ENCODE results near the gene MAP3K5.

DNA sequence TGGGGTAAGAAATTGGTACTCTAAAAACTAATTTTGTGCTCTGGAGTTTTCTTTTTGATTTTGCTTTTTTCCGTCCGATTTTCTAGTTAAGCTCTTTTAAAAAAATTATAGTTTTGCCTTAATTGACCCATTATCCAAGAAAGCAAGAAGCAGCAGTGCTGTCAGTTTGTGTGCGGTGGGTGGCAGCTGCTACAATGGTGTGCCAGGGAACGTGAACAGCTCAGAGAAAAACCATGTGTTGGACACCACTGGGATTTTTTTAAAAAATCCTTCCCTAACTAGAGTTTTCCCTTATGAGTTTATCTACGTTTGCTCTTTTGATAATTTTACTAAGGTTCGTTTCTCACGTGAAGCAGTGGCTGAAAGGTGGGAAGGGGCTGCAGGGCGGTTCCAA is 8.0 kb downstream of the MAP3K5 start:
- no peak for TF ChIP-seq CTCF (IDR thresholded peaks at IDR 0.05; ENCODE audit: insufficient read depth, low read depth, low read length)
- TF ChIP-seq EZH2 (IDR thresholded peaks at IDR 0.05; ENCODE audit: insufficient read depth, low read length): no peak
